GM19043 (cell line): ENCODE results near the gene C1orf87.

Source experiments
- ATAC-seq: cut with Tn5 transposase; IDR thresholded peaks from one replicate; pipeline ENCODE4 v1.9.1; 2021; ENCODE audit warnings: low read depth; ENCODE audit not compliant: unreplicated experiment

The C1orf87 gene

GRCh38 chr1:60065199-60065598 is 8.4 kb downstream of the C1orf87 start:
- no peak for ATAC-seq

GRCh38 chr1:60063561-60063960 is 10.0 kb downstream of the C1orf87 start:
- no peak for ATAC-seq

- ATAC-seq: no peak
Measured at GRCh38 chr1:60059468-60059867, 14.1 kb downstream of the C1orf87 start.

GRCh38 chr1:60055336-60055735 is 18.2 kb downstream of the C1orf87 start:
- ATAC-seq: no peak

GRCh38 chr1:60054374-60054773 is 19.2 kb downstream of the C1orf87 start:
- ATAC-seq: no peak

GRCh38 chr1:60052601-60053000 is 21.0 kb downstream of the C1orf87 start:
- no peak for ATAC-seq

- ATAC-seq: no peak
Measured at GRCh38 chr1:60051191-60051590, 22.4 kb downstream of the C1orf87 start.

GRCh38 chr1:60049188-60049587 is 24.4 kb downstream of the C1orf87 start:
- no peak for ATAC-seq

- no peak for ATAC-seq
Measured at GRCh38 chr1:60044881-60045280, 28.7 kb downstream of the C1orf87 start.

- ATAC-seq: no peak
Measured at GRCh38 chr1:60041783-60042182, 31.8 kb downstream of the C1orf87 start.

GRCh38 chr1:60037669-60038068 is 35.9 kb downstream of the C1orf87 start:
- no peak for ATAC-seq

GRCh38 chr1:60036856-60037460 is 36.6 kb downstream of the C1orf87 start:
- no peak for ATAC-seq

- no peak for ATAC-seq
Measured at GRCh38 chr1:60035921-60036320, 37.6 kb downstream of the C1orf87 start.

GRCh38 chr1:60034999-60035398 is 38.6 kb downstream of the C1orf87 start:
- no peak for ATAC-seq

GRCh38 chr1:60033066-60033465 is 40.5 kb downstream of the C1orf87 start:
- no peak for ATAC-seq

- no peak for ATAC-seq
Measured at GRCh38 chr1:60031146-60031545, 42.4 kb downstream of the C1orf87 start.

GRCh38 chr1:60025552-60025951 is 48.0 kb downstream of the C1orf87 start:
- no peak for ATAC-seq

- no peak for ATAC-seq
Measured at GRCh38 chr1:60017508-60018205, 55.9 kb downstream of the C1orf87 start.

GRCh38 chr1:60010690-60011089 is 62.9 kb downstream of the C1orf87 start:
- ATAC-seq: no peak

GRCh38 chr1:60008500-60008899 is 65.1 kb downstream of the C1orf87 start:
- no peak for ATAC-seq

GRCh38 chr1:60000625-60001024 is 72.9 kb downstream of the C1orf87 start:
- no peak for ATAC-seq

GRCh38 chr1:59999746-60000145 is 73.8 kb downstream of the C1orf87 start:
- ATAC-seq: no peak
